ENCODE results near the gene NUP153.
"Not testable (repeated sequence)": the region's sequence is repeated elsewhere in the genome, so short reads cannot be mapped to it uniquely, and the experiment has no call there.

NUP153 gene

DNA sequence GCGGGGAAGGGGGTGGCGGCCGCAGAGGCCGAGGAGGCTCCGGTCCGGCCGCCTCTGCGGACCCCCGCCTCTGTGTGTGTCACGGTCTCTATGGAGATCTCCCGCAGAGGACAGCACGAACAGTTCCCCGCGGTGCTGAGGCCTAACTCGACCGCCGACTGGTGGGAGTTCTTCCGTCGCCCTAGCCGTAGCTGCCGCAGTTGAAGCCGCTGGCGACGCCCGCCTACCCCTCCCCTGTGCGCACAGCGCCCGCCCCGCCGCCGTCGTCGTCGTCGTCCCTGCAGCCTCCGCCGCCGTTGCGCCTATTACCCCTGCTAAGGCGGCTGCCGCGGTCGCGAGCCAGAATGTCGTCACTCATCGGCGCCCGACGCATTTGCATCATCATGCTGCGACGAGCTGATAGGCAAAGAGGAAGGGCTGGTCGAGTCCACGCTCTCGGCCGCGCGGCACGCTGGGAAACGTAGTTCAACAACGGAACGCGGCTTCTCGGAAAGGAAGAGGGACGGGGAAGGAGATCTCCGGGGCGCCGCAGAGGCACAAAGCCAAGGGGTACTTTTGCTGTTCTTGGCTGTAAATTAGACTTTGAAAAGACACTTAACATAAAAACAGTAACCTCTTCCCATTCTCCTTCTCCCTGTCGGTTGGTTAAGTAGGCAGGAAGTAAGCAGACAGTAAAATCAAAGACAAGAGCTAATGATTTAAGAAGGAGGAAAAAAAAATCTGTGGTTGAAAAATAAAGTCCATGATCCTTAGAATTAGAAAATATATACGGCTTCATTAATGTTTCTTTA lies at the start of gene NUP153:
Gene NUP153 (minus strand): TSS at position 346 of the 791 bp plus-strand sequence. CDS start 538 bp downstream, outside the sequence.
- peak; percentile 100 for DNase-seq
- Histone ChIP-seq H3K36me3 (peaks cover 17% of the 10 kb centered on the region), H3K27me3 (ENCODE audit: insufficient read depth, low read depth, severe bottlenecking) (no peaks in the 10 kb centered on the region), H3K27ac (peak within 1 kb of the TSS; percentile 97), H3K4me3 (ENCODE audit: low read depth, low read length) (peak within 1 kb of the TSS; percentile 94), H3K9me3 (ENCODE audit: severe bottlenecking) (no peaks in the 10 kb centered on the region)
- no peak for TF ChIP-seq CTCF (IDR thresholded peaks at IDR 0.05; ENCODE audit: low read depth, low read length)

DNA sequence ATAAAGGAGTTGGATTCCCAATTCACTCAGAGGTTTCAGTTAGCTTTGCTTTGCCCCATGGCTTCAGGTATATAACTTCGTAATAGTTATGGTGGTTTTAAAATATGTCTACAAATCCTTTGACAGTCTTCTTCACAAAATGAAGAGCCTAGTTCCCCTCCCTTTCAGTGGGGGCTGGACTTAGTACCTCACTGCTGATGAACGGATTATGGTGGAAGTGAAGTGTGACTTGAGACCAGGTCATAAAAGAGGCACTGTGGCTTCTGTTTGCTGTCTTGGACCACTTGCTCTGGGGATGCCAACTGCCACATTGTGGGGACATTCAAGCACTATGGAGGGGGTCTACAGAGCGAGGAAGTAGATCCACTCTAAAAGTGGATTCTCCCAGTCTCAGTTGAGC lies 47.5 kb upstream of the NUP153 start:
- H3K4me3 ChIP-seq (ENCODE audit: low read depth, low read length): no peak overlapping the region
- no peak overlapping the region for H3K27ac ChIP-seq
- no peaks in the 10 kb centered on the region for H3K27me3 ChIP-seq (ENCODE audit: insufficient read depth, low read depth, severe bottlenecking)
- no peak for DNase-seq
- H3K9me3 ChIP-seq (ENCODE audit: severe bottlenecking): no peaks in the 10 kb centered on the region
- no peaks in the 10 kb centered on the region for H3K36me3 ChIP-seq
- no peak for TF ChIP-seq CTCF (IDR thresholded peaks at IDR 0.05; ENCODE audit: low read depth, low read length)

- not testable (repeated sequence) for DNase-seq; H3K36me3 ChIP-seq; H3K27me3 ChIP-seq (ENCODE audit: insufficient read depth, low read depth, severe bottlenecking); H3K4me3 ChIP-seq (ENCODE audit: low read depth, low read length); H3K9me3 ChIP-seq (ENCODE audit: severe bottlenecking); H3K27ac ChIP-seq
Observed at GRCh38 chr6:17745324-17745723, 38.6 kb upstream of the NUP153 start.

DNA sequence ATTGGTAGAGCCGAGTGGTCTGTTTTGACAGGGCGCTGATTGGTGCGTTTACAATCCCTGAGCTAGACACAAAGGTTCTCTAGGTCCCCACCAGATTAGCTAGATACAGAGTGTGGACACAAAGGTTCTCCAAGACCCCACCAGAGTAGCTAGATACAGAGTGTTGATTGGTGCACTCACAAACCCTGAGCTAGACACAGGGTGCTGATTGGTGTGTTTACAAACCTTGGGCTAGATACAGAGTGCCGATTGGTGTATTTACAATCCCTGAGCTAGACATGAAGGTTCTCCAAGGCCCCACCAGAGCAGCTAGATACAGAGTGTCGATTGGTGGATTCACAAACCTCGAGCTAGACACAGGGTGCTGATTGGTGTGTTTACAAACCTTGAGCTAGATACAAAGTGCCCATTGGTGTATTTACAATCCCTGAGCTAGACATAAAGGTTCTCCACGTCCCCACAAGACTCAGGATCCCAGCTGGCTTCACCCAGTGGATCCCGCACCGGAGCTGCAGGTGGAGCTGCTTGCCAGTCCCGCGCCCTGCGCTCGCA lies 38.1 kb upstream of the NUP153 start:
- not testable (repeated sequence) for H3K36me3 ChIP-seq; H3K27me3 ChIP-seq (ENCODE audit: insufficient read depth, low read depth, severe bottlenecking); H3K4me3 ChIP-seq (ENCODE audit: low read depth, low read length); DNase-seq; H3K27ac ChIP-seq; H3K9me3 ChIP-seq (ENCODE audit: severe bottlenecking)

GRCh38 chr6:17744019-17744756 lies 37.5 kb upstream of the NUP153 start:
- peaks cover 9% of the 10 kb centered on the region for H3K9me3 ChIP-seq (ENCODE audit: severe bottlenecking)
- no peak for DNase-seq
- H3K4me3 ChIP-seq (ENCODE audit: low read depth, low read length): no peak overlapping the region
- no peak for TF ChIP-seq CTCF (IDR thresholded peaks at IDR 0.05; ENCODE audit: low read depth, low read length)
- H3K27me3 ChIP-seq (ENCODE audit: insufficient read depth, low read depth, severe bottlenecking): no peaks in the 10 kb centered on the region
- no peaks in the 10 kb centered on the region for H3K36me3 ChIP-seq
- no peak overlapping the region for H3K27ac ChIP-seq

GRCh38 chr6:17741507-17741906 lies 34.8 kb upstream of the NUP153 start:
- Histone ChIP-seq H3K9me3 (ENCODE audit: severe bottlenecking) (peaks cover 22% of the 10 kb centered on the region), H3K27me3 (ENCODE audit: insufficient read depth, low read depth, severe bottlenecking) (no peaks in the 10 kb centered on the region), H3K4me3 (ENCODE audit: low read depth, low read length) (no peak overlapping the region), H3K27ac (no peak overlapping the region), H3K36me3 (no peaks in the 10 kb centered on the region)
- no peak for TF ChIP-seq CTCF (IDR thresholded peaks at IDR 0.05; ENCODE audit: low read depth, low read length)
- DNase-seq: no peak
